GM18873 (cell line): ENCODE data around the gene ATXN1.
"Not testable (repeated sequence)": the region's sequence is repeated elsewhere in the genome, so short reads cannot be mapped to it uniquely, and the experiment has no call there.

Experiments
- ATAC-seq: cut with Tn5 transposase; IDR thresholded peaks from one replicate; pipeline ENCODE4 v1.9.1; 2021; ENCODE audit warnings: mild to moderate bottlenecking, moderate library complexity, moderate number of reproducible peaks; ENCODE audit not compliant: unreplicated experiment, low FRiP score

ATXN1 gene

DNA sequence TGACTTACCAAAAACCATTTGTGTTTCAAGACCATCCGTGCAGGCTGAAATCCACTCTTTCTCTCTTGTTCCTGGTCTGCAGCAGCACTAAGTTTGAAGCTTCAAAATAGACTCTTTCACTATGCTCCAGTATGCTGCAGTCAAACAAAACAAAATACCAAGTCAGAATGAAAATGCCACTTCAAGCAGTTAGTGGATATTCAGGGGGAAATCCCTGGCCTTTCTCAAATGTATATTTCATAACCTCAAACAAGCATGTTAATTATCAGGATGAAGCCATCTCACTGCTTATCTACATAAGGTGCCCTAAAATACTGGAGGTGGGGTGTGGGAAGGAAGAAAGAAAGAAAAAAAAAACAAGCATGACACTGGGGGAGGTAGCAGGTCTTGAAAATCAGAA, 103.5 kb downstream of the ATXN1 start:
- no peak for ATAC-seq

- ATAC-seq = no peak
These were observed 104.8 kb downstream of the ATXN1 start for GRCh38 chr6:16656451-16656850.

- ATAC-seq = no peak
These were observed 106.6 kb downstream of the ATXN1 start for GRCh38 chr6:16654701-16655100.

DNA sequence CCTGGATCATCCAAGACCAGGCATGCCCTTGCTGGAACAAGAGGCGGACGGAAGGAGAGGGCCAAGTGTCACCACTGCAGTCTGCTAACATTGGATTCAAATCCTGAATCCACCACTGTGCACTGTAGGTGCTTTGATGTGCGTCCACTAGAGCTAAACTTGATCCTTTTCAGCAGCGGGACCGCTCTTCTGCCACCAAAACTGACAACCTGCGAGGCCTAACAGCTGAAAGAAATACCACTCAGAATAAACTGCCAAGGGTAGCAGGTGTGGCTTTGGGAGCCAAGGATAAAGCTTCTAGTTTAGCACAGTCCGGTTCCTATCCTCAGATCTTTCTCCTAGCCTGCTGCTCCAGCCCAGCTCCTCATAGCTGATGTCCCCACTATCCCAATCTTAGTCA, 108.0 kb downstream of the ATXN1 start:
- ATAC-seq = no peak

- ATAC-seq = peak; percentile 98
These were observed 109.4 kb downstream of the ATXN1 start for GRCh38 chr6:16651871-16652270.

DNA sequence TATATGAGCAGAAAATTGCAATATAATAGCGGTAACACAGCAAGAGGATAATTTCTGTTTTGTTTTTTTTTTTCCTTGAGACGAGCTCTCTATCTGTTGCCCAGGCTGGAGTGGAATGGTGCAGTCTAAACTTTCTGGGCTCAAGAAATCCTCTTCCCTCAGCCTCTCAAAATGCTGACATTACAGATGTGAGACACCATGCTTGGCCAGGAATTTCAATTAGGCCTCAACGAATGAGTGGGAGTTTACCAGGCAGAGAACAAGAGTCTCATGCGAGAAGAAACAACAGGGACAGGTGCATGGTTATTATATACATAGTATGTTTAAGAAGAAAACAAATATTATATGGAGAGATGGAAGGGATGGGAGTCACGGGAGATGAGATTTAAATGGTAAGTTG, 111.4 kb downstream of the ATXN1 start:
- no peak for ATAC-seq

- no peak for ATAC-seq
These were observed 112.0 kb downstream of the ATXN1 start for GRCh38 chr6:16649241-16649640.

- ATAC-seq = no peak
These were observed 113.3 kb downstream of the ATXN1 start for GRCh38 chr6:16648003-16648402.

- no peak for ATAC-seq
These were observed 113.8 kb downstream of the ATXN1 start for GRCh38 chr6:16647422-16647821.

GRCh38 chr6:16644540-16645250, 116.6 kb downstream of the ATXN1 start:
- no peak for ATAC-seq

DNA sequence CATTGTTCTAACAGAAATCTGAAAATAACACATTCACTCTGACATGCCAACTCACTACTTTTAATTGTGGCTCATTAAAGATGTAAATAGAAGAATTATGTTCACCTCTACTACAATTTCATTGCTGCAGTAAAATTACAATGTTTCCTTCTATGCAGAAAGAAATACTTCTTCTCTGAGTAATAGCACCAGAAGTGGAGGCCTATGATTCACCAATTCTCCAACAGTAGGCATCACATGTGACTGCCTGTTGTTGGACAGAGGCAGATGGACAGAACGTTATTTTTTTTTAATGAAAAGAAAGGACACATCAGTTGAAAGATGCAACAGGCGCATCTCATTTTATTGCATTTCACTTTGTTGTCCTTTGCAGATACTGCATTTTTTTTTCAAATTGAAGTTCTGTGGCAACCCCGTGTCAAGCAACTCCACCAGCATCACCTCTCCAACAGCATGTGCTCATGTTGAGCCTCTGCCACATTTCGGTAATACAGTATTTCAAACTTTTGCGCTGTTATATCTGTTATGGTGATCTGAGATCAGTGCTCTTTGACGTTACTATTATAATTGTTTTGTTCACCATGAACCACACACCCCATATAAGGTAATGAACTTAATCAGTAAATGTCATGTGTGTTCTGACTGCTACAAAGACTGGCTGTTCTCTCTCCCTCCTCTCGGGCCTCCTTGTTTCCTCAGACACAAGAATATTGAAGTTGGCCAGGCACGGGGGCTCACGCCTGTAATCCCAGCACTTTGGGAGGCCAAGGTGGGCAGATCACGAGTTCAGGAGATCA, 121.4 kb downstream of the ATXN1 start:
- ATAC-seq = no peak

GRCh38 chr6:16637635-16638034, 123.6 kb downstream of the ATXN1 start:
- ATAC-seq = no peak

GRCh38 chr6:16635810-16636602, 125.3 kb downstream of the ATXN1 start:
- ATAC-seq = no peak

GRCh38 chr6:16635291-16635809, 125.9 kb downstream of the ATXN1 start:
- ATAC-seq = no peak

DNA sequence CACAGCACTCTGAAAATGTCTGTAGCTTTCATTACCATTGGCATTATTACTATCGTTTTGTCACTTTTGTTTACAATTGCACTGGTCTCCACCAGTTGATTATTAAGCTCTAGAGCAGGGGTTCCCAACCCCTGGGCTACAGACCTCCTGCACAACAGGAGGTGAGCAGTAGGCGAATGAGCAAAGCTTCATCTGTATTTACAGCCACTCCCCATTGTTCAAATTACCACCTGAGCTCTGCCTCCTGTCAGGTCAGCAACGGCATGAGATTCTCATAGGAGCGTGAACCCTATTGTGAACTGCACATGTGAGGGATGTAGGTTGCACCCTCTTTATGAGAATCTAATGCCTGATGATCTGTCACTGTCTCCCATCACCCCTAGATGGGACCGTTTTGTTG, 126.4 kb downstream of the ATXN1 start:
- ATAC-seq = no peak

DNA sequence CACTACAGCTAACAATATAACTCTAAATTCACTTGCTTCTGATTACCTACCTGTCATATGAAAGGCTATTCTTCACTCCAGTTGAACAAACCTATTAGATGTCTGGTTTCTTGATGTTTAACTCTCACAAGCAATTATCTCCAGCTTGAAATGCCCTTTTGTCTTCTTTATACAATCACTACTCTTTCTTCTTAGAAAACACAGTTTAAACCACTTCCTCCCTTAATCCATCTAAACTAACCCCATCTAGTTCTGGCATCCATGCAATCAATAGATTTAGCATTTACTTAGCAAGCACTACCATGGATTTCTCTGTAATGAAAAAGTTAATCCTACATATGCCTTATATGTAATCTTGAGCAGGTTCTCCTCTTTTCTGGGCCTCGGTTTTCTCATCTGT, 127.3 kb downstream of the ATXN1 start:
- ATAC-seq = no peak

DNA sequence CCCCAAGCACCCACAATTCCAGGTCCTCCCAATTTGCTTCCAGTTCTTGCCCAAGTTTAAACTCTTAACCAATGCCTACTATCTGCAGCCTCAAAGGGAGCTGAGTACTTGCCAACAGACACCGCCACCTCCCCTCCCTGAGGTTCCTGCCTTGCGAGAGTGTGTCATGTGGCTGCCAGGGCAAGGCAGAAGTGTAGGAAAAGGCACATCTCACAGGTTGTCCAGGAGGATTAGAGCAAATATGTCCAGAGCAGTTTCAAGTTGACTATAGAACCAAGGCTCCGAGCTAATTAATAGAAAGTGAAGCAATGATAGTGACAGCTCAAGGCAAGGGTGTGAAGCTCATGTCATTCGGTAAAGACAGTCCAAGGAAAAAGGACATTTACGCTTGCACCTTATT, 127.8 kb downstream of the ATXN1 start:
- no peak for ATAC-seq

- no peak for ATAC-seq
These were observed 129.2 kb downstream of the ATXN1 start for GRCh38 chr6:16632101-16632500.

DNA sequence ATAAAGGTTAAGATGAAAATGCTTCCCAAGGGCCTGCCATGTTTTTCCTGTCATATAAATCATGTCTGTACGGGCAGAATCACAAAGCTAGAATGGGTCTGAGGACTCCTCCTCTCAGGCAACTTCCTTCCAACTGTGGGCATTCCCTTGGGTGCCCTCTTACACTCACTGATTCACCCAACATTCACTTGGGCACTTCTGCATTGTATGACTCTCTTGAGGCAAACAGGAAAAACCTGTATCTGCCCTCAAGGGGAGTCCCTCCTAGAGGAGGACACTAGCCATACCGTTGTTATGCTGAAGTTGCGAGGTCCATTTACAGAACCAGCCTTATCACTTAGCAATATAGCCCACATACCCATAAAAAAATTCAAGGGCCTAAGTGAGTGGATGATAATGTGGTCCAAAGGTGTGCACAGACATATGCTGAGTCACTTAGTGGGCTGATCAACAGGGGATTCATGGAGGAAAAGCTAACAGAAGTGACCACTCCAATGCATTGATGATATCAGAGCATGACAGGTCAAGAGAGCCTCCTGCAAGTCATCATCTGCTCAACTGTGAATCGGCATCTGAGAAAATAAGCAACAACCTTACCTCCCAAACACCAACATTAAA, 131.1 kb downstream of the ATXN1 start:
- ATAC-seq = no peak

DNA sequence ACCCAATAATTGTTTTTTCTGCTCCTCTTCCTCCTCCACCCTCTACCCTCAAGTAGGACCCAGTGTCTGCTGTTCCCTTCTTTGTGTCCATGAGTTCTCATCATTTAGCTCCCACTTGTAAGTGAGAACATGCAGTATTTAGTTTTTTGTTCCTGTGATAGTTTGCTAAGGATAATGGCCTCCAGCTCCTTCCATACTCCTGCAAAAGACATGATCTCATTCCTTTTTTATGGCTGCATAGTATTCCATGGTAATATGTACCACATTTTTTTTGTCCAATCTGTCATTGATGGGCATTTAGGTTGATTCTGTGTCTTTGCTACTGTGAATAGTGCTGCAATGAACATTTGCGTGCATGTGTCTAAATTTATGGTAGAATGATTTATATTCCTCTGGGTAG, 132.7 kb downstream of the ATXN1 start:
- ATAC-seq = not testable (repeated sequence)

DNA sequence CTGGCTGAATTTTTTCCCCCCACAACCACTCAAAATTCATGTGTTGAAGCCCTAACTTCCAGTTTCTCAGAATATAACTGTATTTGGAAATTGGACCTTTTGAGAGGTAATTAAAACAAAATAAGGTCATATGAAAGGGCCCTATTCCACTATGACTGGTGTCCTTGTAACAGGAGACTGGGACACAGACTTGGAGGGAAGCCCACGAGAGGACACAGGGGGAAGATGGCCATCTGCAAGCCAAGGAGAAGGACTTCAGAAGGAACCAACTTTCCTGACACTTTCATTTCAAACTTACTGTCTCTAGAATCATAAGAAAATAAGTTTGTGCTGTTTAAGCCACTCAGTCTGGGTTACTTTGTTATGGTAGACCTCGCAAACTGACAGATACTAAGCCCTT, 134.6 kb downstream of the ATXN1 start:
- ATAC-seq = no peak
